H1 (cell line): ENCODE measurements around the gene CAMK1. TPM values are rescaled to one million over a fixed set of nuclear protein-coding genes. Genes with fewer than 3 reads are reported as not detected.

Source experiments
- CBX5 ChIP-seq: fragments of 300-800, 300-1000 bp; sonication (generic); IDR thresholded peaks from 2 replicates; pipeline ENCODE4 v1.7.1; 2016; ENCODE audit warnings: antibody characterized with exemption, low read length, low read depth
- CEBPB ChIP-seq: IDR thresholded peaks from 2 replicates; pipeline ENCODE4 v1.6.1; 2012; ENCODE audit warnings: low read depth, low read length
- KDM5A ChIP-seq: fragments of 200-600 bp; IDR thresholded peaks from 2 replicates; pipeline ENCODE4 v1.7.1; 2012; ENCODE audit warnings: mild to moderate bottlenecking, low read length, inconsistent platforms, mixed read lengths
- RAD21 ChIP-seq, 2 experiments: IDR thresholded peaks in 1 of 2; conservative IDR thresholded peaks in 1 of 2; 2 replicates each; pipeline ENCODE4 v1.6.1; 2011; ENCODE audit warnings: low read depth in 2 of 2, low read length in 2 of 2, improper control_type of control experiment in 1 of 2, inconsistent platforms in 1 of 2, mild to moderate bottlenecking in 1 of 2, moderate library complexity in 1 of 2
- TAF7 ChIP-seq: optimal IDR thresholded peaks from 2 replicates; pipeline ENCODE3; 2011; ENCODE audit warnings: low read depth, mild to moderate bottlenecking, inconsistent platforms, low read length, moderate library complexity, borderline replicate concordance
- polyA plus RNA-seq, 7 experiments: library from polyadenylated mRNA; depleted of rRNA in 3 of 7; stranded (reverse) in 5 of 7; unstranded in 2 of 7; fragments of >200 nt in 5 of 7; fragments of 200-250 nt in 2 of 7; gene quantifications; 1 replicate in 5 of 7; 2 replicates in 1 of 7; 4 replicates in 1 of 7; pipeline versions ENCODE4 v1.2.1 to v1.2.3, GENCODE V29; 2011 to 2013; ENCODE audit warnings: missing spikeins in 2 of 7, mixed read lengths in 2 of 7
- total RNA-seq: library from RNA; stranded (reverse); fragmentation: NEBNext Ultra II Directional; extraction: Animal tissue kit (Norgen Biotek cat#: 25700); gene quantifications from 2 replicates; pipeline ENCODE4 v1.2.1, GENCODE V29; 2021
- TF ChIP-seq, protein P1 (sequence below): IDR thresholded peaks from 2 replicates; pipeline ENCODE4 v1.6.1; 2012; ENCODE audit warnings: inconsistent platforms
- TF ChIP-seq, protein P2 (sequence below): IDR thresholded peaks from 2 replicates; pipeline ENCODE4 v1.6.1; 2011; ENCODE audit warnings: low read depth, mild to moderate bottlenecking, low read length; ENCODE audit not compliant: insufficient read depth

Gene CAMK1
- total and polyA plus RNA-seq, 2 of the 8 experiments (the other 6 are each of a cell fraction or from before 2014, with no cell fraction given), result 4.9 to 5.1 TPM

DNA sequence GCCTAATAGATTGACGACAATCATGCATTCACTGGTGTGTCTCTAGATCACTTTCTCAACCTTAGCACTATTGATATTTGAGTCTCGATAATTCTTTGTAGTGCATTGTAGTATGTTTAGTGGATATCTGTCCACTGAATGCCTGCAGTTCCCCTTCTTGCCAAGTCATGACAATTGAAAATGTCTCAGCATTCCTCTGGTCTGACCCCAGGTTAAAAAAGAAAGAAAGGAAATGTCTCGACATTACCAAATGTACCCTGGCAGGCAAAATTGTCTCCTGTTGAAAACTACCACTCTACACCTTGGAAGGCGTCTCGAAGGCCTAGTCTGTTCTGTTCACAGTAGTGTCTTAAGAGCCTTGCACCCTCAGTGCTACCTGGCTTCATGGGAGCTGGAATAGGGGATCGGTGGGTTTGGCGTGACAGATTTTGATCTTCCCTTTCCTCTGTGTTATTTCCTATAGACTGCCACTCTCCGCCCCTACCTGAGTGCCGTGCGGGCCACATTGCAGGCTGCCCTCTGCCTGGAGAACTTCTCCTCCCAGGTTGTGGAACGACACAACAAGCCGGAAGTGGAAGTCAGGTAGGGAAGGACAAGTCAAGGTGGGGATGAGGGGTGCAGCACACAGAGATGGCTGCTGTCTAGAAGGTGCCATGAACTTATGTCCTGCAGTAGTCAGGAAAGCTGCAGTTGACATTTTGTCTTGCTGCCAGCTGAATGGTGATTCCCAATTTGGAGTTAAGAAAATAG lies 27.6 kb upstream of the CAMK1 start (continued):
- TF ChIP-seq, protein P1, sequence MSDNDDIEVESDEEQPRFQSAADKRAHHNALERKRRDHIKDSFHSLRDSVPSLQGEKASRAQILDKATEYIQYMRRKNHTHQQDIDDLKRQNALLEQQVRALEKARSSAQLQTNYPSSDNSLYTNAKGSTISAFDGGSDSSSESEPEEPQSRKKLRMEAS, result no peak
- TF ChIP-seq CEBPB, result no peak
- no peak for TF ChIP-seq KDM5A
- TF ChIP-seq, protein P2, sequence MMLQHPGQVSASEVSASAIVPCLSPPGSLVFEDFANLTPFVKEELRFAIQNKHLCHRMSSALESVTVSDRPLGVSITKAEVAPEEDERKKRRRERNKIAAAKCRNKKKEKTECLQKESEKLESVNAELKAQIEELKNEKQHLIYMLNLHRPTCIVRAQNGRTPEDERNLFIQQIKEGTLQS, result no peak
- TF ChIP-seq RAD21 (IDR thresholded peaks at IDR 0.05 in 1 of 2, conservative IDR thresholded peaks at IDR 0.05 in 1 of 2; ENCODE audit: low read depth in 2 of 2, low read length in 2 of 2), result no peak
- TF ChIP-seq TAF7, result no peak
- TF ChIP-seq CBX5, result no peak
